G401.6 (cell line): ENCODE measurements around the gene BOD1L2.

Source experiments
- FAIRE-seq: peaks from 2 replicates; lab custom pipeline; 2012; peaks lifted over from hg19 to GRCh38; lab: Jason Lieb, UNC

Gene BOD1L2

GRCh38 chr18:57146956-57147636 lies at the start of gene BOD1L2:
TSS of gene BOD1L2 (plus strand) at chr18:57147087. CDS start at chr18:57147313, 226 bp downstream.
- no peak for FAIRE-seq

GRCh38 chr18:57107140-57107832 lies 39.6 kb upstream of the BOD1L2 start:
- no peak for FAIRE-seq

- no peak for FAIRE-seq
Measured at GRCh38 chr18:57110290-57110689, 36.6 kb upstream of the BOD1L2 start.

GRCh38 chr18:57113799-57114420 lies 33.0 kb upstream of the BOD1L2 start:
- FAIRE-seq = no peak

GRCh38 chr18:57116598-57117132 lies 30.2 kb upstream of the BOD1L2 start:
- no peak for FAIRE-seq

GRCh38 chr18:57121542-57122112 lies 25.3 kb upstream of the BOD1L2 start:
- FAIRE-seq = no peak

- FAIRE-seq = no peak
Measured at GRCh38 chr18:57122936-57123510, 23.9 kb upstream of the BOD1L2 start.

- no peak for FAIRE-seq
Measured at GRCh38 chr18:57125627-57126026, 21.3 kb upstream of the BOD1L2 start.

- no peak for FAIRE-seq
Measured at GRCh38 chr18:57128220-57128932, 18.5 kb upstream of the BOD1L2 start.

- no peak for FAIRE-seq
Measured at GRCh38 chr18:57131101-57131500, 15.8 kb upstream of the BOD1L2 start.

GRCh38 chr18:57131782-57132181 lies 15.1 kb upstream of the BOD1L2 start:
- no peak for FAIRE-seq

- no peak for FAIRE-seq
Measured at GRCh38 chr18:57134618-57135135, 12.2 kb upstream of the BOD1L2 start.

- no peak for FAIRE-seq
Measured at GRCh38 chr18:57135699-57136098, 11.2 kb upstream of the BOD1L2 start.

GRCh38 chr18:57137847-57138246 lies 9.0 kb upstream of the BOD1L2 start:
- no peak for FAIRE-seq

GRCh38 chr18:57141208-57142129 lies 5.4 kb upstream of the BOD1L2 start:
- no peak for FAIRE-seq

GRCh38 chr18:57142324-57142723 lies 4.6 kb upstream of the BOD1L2 start:
- no peak for FAIRE-seq

GRCh38 chr18:57143265-57143664 lies 3.6 kb upstream of the BOD1L2 start:
- no peak for FAIRE-seq

- no peak for FAIRE-seq
Measured at GRCh38 chr18:57148263-57148662, 1.4 kb downstream of the BOD1L2 start.

GRCh38 chr18:57149051-57149450 lies 2.2 kb downstream of the BOD1L2 start:
- no peak for FAIRE-seq

- FAIRE-seq = no peak
Measured at GRCh38 chr18:57149531-57149930, 2.6 kb downstream of the BOD1L2 start.
